ENCODE results near the gene RAPGEF5.

Gene RAPGEF5

DNA sequence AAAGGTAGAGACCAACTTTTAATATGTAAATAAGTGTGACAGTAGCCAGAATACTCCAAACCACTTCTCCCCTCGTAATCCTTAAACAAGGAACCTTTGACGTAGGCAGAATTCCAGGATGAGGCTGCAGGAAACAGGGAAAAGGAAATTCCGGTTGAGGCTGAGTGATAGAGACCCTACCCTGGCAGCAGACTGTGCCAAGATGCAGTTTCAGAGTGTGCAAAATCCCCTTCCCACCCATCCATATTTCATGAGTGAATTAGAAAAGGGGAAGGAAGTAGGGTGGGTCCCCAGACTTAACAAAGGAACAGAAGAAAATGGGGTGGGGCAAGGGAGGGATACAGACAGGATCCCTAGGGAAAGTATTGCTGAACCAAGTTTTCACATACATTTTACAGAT lies 143.0 kb downstream of the RAPGEF5 start:
- DNase-seq: no peak

DNA sequence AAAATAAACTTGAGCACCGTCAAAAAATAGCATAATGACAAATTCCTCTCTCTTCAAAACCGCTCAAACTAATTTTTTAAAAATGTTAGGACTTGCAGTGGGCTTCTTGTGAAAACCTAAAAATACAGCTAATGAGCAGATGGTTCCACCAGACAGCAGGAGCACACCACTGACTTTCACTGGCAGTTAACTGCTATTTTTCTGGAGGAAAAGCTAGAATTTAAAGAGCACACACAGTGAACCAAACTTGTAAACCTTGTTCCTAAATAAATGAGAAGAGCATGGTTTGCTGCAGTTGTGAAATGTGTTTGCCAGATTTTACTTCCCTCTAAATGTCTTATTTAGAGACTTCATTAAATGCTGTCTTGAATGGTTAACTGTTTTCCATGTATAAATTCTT lies 143.9 kb downstream of the RAPGEF5 start:
- no peak for DNase-seq

DNA sequence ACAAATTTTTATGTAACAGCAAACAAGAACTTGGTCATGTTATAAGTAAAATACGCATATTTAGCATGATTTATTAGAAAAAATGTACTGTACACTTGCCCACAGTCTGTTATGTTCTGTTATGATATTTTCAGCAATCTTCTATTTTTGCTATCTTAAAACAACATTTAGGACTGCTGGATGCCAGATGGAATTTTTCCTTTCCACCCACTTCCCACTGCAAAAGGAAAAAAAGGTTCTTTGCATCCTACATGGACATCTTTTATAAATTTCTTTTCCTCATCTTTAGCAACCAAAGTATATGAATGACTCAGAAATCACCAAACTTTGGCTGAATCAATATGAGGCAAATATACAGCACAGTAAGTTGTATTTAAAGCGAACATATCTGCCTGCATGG lies 146.0 kb downstream of the RAPGEF5 start:
- DNase-seq: no peak

DNA sequence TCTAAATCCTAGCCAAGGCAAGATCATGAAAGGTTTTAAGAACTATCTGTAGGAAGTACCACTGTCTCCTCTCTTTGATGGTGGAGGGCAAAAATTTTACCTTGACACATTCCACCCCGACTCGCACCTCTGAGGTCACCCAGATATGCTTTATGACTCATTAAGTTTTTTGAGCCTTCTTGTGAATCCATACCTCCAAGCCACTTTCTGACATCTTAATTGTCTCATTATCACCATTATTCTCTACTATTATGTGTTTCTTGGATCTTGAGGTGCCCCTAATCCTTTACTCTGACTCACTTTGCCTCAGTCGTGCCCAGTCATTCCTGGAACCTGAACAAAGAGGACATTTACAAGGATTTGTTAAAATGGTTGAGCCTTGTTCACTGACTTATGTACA lies 146.6 kb downstream of the RAPGEF5 start:
- no peak for DNase-seq

DNA sequence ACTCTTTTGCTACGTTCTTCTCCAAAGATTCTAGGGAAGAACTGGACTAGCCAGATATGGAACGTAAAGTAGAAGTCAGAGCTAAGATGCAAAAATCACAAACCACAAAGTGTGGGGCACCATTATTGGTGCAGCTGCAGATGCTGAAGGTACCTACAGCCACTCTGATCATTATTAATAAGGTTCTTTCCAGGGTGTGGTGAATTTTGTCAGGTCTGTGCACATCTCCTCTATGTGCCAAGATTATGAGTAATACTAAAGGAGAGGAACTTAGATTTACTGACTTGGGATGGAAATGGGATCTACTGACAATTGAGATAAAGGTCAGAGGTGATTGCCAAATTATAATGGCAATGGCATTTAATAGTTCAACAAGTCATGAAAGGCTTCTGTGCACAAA lies 148.2 kb downstream of the RAPGEF5 start:
- DNase-seq: no peak

DNA sequence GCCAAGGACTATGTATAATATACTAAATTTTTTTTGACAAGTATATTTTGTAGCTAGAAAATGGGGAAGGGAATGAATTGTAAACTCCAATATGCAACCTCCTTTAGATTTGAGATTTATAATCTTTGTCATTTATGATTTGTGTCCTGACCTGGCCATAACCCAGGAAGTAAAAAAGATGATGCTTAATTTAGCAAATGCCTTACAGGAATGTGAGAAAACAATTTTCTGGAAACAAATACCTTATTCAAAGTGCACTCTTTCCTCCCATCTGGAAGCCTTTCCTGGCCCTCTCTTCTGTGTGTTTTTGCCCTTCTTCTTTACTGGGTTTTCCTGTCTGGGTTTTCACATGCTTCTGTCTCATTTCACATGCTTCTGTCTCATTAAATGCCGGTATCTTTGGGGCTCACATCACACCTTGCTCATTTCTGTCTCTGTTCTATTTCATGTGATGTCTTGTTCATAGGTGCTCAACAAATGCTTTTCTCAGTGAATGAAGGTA lies 149.2 kb downstream of the RAPGEF5 start:
- no peak for DNase-seq

DNA sequence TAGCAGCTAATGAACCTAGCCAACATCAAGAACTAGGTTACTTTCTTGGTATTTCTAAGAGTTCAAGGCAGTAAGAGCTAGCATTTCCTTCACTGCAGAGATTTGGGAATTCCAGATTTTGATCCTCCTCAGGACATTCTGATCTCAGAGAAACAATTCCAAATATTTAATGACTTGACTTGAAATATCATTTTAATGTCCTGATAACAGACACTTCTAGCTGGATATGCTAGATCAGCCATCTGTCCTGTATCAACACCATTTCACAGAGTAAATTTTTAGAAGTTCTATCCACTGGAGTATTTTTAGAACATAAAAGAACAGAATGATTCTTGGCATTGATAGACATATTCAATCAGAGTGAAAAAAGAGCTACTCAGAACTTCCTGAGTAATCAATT lies 151.3 kb downstream of the RAPGEF5 start:
- no peak for DNase-seq

DNA sequence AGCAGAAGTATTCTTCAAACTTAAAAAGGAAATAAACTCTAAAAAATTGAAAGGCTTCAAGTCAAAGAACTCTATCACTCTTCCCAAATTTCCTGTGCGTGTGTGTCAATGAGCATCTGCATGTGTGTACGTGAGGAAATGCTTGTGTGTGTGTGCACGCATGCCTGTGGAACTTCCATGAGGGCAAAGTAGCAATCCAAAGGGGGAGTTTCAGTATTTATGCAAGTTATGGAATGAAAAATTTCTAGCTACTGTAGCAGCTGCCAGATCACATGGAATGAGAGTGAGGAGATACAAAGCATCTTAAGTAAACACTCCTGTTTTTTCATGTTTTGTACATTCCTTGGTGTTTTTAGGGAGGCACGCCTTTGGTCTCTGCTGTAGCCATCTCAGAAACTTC lies 152.6 kb downstream of the RAPGEF5 start:
- no peak for DNase-seq

DNA sequence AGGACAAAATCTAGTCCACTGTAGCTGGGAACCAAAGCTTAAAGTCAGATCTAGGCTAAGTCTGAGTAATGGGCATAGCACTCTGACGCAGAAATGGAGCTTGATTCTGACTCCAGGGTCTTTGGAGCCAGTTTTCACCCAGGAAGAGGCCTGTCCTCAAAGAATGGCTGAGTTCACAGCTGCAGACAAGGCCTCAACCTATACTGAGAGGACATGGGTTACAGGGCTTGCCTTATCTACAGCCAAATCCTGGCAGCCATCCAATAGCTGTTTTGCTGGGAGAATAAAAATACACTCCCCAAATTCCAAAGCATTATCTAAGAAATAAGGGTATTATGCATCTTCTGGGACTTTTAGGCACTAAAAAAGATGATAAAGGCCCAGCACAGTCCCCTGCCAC lies 154.8 kb downstream of the RAPGEF5 start:
- DNase-seq: no peak

DNA sequence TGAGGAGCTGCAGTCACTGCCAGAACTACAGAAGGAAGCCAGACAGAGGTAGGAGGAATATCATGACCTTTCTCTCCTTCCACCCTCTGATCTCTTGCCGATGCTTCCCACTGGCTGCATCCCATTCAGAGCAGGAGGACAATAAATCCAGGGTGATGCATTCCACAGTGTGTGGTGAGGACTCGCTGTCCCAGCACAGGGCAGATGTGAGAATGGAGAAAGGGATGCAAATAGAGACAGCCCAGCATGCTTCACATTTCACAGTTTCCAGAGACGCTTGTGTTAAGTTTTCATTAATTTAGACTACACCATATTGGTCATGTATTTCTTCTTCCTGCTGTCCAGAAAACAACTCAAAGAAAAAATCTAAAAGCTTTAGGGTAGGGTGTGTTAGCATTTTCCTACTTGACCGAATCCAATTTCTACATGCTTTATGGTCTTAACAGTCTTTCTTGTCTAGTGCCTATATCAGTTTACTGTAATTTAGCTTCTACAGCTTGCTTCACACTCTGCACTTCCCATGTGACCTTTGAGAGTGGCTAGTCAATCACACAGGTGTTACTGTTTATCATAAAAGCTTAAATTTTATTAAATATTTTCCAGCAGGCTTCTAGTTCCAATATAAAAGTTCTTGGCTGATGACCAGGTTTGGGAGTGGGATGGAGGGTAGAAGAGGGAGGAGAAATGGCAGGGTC lies 155.6 kb downstream of the RAPGEF5 start:
- DNase-seq: no peak

DNA sequence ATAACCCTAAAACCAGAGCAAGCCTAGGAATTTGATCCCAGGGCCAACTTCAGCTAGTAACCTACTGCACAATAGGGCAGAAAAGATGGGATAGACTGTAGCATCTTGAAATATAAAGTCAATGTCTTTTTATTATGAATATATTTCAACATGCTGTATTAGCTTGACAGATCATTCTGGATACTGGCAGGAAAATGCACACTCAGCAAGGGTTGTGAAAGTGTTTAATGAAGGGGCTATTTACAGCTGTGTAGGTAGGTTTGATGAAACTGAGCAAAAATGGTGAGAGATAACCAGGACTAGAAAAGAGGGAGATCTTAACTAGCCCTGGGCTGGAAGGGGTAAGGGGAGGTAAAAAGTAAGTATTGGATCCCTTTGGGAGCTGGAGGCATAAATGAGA lies 156.2 kb downstream of the RAPGEF5 start:
- DNase-seq: no peak

DNA sequence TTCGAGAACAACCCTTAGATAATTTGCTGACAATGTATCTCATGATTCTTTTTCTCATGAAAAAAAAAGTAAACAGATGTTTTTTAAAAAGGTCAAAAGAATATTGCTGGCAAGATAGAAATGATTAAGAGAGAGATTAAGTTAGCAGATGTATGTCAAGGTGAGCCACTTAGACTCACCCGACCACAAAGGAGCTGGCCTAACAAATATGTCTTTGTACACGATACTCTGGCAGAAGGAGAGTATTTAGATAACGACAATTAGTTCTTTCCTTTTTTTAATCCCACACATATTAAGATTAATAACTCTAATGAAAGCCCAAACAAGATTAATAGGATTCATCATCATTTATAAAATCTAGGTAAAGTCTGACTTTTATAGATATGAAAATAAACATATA lies 156.7 kb downstream of the RAPGEF5 start:
- DNase-seq: no peak

DNA sequence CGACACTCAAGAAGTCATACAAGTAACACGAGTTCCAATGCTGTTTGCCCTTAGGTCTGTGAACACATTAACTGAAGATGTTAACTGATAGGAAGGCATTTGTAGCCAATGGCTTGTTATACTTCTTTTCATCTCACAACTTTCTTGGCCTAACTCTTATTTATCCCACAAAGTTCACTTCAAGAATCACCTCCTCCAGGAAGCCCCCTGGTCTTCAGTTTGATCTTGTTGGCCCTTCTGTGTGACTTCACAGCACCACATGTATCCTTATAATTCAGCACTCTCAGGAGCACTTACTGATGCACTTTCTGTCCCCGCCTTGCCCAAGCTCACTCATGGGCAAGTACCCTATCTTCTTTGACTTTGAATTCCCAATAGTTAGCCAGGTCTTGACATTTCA lies 159.6 kb downstream of the RAPGEF5 start:
- no peak for DNase-seq

DNA sequence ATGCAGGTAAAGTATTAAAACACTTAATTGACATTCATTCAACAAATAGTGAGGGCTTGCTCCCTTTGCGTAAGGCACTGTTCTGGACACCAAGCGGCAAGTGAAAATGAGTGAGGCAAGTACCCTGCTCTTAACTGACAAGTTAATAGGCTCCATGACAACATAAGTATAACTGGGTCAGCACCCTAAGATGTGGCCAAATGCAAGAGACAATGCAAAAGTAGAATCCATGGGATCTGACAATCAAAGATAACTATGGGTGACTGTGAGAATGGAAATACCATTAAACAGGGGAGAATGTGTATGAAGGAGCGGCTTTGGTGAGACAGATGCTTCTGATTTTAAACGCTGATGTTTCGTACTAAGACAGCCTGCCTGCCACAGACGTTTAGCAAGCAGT lies 160.5 kb downstream of the RAPGEF5 start:
- DNase-seq: no peak

DNA sequence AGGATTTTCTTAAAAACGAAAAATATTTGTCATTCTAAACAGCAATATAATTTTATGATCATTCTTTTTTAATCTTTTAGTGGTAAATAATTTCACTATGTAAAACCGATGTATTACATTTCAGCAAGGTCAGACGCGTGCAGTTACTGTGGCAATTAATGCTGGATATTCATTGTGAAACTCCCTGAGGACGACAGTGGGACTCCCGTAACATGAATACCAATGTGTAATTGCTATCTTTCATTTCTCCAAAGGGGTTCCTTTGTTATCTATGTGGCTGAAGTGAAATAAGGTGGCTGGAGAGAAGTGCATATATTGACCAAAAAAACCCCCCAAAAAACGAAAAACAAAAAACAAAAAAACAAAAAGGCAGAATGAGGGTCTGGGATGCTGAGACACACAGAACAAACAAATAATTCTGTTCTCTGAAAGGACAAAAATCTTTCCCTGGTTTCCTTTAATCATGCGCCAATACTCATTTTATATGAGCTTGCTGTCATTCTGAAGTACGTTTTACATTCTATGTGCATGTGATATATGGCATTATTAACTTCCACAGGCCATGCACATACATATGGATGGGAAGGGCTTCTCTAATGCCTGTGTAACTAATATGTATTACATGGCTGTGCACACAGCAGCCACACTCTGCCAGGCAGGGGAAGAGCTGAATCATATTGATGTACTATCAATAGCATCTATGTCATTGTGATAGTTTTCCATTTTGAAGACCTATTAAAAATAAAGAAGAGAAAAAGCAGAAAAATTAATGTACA lies 161.4 kb downstream of the RAPGEF5 start:
- no peak for DNase-seq

DNA sequence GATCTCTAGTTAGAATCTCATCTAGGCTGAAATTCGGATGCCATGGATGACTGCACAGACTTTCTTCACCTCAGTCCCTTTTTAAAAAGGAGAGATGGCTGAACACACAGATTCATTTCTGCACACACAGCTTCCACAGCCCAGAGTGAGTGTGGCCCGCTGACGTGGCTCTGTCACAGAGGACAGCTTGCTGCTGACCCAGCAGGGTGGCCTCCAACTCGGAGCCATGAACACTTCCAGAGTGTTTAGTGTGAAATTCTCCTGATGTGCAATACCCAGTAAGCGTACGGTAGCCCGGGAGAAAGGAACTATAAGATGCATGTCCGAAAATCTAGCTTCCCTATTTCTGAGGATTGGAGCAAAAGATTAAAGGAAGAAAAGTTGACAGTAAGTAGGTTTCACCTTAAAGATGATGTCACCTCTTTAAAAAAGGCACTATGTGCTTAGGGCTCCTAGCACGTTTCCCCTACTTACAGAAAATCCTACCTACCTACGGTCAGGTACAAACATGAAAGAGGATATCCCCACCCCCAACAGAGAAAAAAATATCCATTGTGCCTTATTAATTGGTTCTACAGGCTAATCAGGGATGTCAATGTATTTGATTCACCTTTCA lies 162.2 kb downstream of the RAPGEF5 start:
- no peak for DNase-seq

DNA sequence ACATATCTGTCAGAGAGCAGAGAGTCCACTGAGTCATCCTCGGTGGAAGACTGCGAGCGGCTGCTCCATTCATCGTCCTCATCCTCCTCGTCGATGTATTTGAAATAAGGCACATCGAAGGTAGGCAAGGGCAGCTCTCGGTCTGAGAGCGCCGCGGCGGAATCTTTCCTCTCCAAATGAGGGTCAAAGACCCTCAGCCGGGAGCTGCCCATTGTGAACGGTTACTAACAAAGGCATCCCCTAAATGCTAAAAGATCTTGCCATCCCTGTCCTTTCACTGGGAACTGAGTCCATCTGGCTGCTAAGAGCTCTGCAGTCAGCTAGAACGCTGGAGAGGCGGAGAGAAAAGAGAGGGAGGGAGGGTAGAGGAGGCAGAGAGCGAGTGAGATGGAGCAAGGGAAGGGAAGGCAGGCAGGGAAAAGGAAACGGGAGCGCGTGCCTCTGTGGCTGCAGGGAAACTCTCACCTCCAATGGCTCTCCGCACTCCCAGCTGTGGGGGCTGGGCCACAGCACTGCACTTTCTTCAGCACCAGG lies 163.4 kb downstream of the RAPGEF5 start:
- DNase-seq: no peak

DNA sequence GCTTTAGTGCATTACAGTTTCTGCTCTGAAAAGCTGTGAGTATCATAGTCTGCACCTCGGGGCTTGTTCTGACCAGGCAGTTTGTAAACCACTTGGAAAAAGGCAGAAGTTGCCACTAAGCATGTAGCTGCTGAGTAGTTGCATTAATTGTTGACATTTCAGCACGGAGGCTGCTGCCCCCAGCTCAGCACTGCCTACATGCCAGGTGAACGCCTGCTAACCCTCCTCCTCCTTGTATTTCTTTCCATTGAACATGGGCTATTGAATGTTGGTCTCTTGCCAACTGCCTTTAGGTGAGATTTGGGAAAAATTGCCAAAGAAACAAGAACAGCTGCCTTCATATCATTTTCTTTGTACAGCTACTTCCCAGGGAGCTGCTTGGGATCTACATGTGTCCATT lies 164.2 kb downstream of the RAPGEF5 start:
- no peak for DNase-seq

DNA sequence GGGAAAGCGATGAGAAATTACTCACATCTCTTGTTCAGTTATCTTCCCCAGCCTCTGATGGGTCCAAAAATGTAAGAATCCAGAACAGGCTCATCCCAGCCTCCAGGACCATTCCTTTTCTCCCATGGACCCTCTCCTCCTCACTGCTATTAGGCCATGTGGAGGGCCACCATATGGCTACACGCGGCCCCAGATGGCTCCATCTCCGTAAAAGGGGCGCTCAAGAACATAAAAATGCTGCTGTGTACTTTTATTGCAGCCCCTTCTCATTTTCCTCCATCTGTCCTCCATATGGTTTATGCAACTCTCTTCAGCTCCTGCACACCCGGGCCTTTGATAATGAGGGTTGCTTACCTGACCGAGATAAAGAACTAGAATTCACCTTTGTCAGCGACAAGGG lies 166.2 kb downstream of the RAPGEF5 start:
- no peak for DNase-seq

DNA sequence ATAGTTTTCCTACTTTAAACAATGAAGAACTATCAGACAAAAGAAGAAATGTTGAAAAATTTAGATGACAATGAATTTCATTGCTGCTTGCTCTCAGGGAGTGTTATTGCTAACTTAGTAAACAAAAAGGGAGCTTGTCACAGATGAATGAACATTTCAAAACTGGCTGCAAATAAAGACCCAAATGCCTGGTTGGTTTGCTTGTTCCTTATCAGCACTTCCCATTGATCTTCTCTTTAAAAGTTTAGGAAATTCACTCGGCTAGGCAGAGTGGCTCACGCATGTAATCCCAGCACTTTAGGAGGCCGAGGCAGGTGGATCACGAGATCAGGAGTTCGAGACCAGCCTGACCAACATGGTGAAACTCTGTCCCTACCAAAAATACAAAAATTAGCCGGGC lies 167.2 kb downstream of the RAPGEF5 start:
- DNase-seq: no peak

DNA sequence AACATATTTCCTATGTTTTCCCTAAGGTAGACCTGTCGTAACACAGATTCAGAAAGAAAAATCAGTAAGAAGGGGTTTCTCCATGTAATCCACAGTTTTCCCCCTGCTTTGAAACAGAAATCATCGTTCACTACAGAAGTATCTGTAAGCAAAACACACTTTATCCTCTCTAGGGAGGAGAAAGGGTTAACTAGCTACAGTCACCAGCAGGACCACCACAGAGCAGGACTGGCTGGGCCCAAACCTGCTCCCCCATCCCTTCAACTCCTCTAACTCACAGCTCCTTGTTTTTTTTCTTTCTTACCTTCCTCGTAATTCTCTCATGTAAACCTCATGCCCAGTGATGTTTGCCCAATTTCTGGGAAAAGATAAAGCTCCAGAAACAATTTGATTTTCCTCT lies 167.7 kb downstream of the RAPGEF5 start:
- no peak for DNase-seq

DNA sequence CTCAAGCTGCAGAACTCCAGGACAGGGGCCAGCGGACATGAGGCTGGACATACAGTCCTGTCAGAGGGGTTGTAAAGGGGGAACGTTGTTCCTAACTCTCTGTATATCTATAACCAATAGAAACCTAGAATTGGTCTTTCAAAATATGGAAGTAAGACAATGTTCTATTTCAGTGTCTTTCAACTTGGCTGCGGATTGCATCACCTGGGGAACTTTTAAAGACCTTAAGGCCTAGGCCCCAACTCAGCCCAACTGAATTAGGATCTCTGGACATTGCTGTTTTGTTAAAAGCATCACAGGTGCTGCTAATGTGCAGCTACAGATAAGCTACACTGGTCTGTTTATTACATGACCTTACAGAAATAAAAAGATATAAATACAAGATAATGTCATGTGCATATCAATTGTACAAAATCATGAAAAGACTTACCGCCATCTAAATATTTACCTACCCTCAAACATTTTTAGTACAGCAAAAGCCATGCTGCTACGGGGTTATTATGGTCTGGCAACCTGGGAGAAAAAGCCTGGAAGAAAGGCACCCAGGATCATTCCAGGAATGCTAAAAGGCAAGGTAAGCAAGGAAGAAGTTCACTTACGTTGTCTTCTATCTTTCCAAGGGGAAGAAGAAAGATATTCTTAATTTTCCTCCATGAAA lies 169.1 kb downstream of the RAPGEF5 start:
- no peak for DNase-seq

DNA sequence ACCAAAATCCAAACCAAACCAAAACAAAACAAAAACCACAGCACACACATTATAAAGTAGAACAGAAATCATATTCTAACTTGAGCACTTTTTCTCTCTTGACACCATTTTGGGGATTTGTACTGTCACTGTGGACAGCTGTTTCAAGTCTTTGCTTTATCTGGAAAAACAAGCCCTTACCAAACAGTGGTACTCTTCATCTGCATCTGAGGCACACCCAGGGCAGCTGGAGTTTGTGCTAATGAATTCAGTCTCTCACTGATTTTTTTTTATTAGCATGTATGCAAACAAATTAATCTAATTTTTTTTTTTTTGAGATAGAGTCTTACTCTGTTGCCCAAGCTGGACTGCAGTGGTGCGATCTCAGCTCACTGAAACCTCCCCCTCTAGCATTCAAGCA lies 171.4 kb downstream of the RAPGEF5 start:
- DNase-seq: no peak
